Fibroblast of gingiva (primary cell): Measurements from ENCODE around the gene FAR2.
"Not testable (repeated sequence)": the region's sequence is repeated elsewhere in the genome, so short reads cannot be mapped to it uniquely, and the experiment has no call there.

Source experiments
- DNase-seq: peaks from one replicate; pipeline ENCODE4 v3.0.0-alpha.2; 2011; ENCODE audit warnings: low read depth

The FAR2 gene

DNA sequence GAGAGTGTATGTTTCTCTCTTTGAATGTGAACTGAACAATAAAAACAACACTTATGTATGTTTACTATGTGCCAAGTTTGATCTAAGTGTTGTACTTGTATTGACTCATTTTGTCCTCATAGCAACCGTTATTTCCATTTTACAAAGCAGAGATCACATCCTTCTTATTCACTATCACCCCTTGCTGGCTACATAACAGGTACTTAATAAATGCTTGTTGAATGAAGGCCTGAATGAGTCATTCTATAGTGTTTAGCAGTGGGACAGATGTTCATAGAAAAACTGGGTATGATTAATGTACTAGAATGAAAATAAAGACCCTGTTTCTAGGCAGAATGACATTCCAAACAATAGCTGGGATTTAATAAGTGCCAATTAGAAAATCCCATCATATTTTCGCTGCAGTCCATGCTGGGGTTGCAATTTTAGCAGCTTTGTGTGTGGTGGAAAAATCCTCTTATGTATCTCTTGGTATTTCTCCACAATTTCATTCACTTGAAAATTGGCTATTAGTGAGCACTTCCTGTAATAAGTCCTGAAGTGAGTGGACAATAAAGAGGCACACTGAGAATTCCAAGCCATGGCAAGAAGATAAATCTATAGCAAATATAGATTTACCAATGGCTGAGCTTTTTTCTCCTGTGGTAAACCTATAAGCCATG, 86.0 kb downstream of the FAR2 start:
- no peak for DNase-seq

DNA sequence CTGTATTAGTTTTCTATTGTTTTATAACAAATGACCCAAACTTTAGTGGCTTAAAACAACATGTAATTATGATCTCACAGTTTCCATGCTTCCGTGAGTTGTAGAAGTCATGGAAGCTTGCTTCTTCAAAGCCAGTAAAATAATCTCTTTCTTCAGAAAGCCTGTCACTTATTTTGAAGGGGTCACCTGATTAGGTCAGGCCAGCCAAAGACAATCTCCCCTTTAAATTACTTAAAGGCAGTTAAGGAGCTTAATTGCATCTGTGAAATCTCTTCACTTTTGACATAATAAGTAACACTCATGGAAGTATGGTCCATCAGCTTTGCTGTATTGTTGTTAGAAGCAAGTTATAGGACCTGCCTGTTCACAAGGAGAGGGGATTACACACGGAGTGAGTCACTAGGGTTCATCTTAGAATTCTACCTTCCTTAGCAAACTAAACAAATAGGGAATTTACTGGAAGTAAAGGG, 89.8 kb downstream of the FAR2 start:
- no peak for DNase-seq

DNA sequence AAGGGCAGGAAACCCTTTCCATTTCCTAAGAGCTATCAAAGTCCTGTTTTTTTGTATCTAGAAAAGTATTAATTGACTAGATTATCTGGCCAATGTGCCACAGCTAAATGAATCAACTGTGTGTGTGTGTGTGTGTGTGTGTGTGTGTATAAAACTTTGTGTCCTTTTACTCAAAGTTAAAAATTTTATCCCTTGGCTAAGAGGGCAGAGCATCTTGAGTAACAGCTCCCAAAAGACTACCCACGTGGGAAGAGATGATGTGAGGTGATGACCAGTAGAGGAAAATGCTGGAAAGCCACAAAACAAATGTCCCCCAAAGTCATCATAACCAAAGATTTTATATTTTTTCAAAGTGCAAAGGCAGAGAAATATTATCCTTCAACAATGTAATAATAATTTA, 90.3 kb downstream of the FAR2 start:
- DNase-seq, result no peak

DNA sequence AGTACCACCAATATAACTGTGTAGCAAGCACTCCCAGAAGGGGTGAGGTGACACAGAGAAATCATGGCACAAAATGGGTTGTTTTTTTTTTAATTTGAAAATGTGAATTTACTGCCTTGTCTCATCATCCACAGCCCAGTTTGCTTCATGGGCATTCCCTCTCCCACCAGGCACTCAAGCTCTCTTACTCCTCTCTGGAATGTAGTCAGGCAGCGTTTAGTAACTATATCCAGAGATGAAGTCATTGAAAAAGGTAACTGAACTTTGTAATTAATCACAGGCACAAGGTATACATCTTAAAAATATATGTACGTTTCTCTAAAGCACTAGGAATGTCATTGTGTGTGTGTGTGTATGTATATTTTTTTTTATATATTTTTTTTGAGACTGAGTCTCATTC, 91.4 kb downstream of the FAR2 start:
- DNase-seq, result no peak

DNA sequence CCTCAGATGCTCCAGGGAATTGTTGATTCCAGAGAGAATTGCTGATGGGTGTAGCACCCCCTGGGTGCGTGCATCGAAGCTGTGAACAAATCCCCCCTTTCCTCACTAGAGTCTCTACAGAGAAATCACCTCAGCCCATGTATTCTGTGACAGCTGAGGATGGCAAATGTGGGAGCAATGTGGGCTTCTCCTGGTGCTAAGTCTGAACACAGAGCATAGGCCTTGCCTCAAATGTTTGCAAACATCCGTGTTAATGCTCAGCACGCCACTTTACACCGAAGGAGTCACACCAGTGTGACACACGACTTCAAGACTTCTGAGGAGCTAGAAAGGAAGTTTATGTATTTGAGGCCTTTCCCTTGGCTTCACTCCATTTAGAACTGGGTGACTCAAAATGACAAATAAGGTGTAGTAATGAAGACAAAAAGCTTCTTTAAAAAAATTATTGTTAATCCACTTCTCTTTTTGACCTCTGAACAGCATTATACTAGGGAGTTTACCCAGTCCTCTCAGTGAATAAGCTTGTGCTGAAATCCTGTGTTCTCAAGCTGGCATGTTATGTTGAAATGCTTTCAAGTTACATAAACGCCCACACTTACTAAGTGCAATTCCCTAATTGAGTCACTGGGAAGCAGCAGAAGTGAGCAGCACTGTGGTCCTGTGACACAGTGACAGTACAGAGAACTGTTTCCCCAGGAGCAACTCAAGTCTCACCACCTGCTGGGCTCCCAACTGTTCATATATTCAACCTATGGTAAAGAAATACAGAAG, 92.9 kb downstream of the FAR2 start:
- DNase-seq, result peak; percentile 85

DNA sequence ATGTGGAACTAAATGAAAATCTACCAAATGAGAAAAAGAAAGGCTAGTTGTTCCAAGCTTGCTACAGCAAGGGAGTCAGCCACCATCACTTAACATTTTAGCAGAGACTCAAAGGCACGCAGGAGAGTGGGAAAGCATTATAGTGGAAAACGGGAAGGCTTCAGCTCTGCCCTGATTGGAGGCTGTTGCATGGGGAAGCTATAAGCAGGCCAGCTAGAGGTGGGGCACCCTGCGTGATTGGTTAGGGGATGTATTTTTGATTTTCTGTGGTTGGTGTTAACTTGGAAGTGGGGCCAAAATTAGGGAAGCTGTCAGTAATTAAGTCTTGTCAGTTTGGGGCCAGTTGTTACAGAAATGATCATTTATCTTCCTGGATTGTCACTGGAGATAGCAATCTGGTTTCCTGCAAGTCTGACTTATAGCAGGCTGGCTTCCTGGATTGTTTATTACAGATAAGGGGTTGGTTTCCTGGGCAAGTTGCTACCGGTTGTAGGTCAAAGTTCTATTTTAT, 93.9 kb downstream of the FAR2 start:
- DNase-seq, result no peak

DNA sequence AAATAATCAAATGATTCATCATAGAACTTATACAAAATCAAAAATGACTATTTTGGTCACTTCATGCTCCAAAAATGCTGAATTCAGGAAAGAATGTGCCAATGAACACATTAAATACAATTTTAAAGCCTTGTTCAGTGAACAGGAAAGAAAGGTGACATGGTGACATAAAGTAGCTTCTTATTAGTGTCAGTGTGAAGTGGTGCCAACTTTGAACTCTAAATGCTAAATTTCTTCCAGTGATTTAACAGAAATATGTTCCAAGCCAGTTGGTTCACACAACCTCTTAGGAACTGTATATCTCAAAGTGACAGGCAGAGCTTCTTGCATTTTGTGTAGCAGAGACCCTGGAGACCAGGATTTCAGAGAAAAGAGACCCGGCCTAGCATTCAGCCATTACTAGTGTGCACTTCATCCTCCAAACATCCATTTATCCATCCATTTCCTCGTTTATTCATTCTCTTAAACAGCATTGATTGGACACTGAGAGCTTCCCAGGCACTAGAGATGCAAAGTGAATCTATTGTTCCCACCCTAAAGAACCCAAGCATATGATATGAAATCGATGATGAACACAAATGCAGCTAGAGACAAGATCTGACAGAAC, 95.2 kb downstream of the FAR2 start:
- DNase-seq, result no peak

DNA sequence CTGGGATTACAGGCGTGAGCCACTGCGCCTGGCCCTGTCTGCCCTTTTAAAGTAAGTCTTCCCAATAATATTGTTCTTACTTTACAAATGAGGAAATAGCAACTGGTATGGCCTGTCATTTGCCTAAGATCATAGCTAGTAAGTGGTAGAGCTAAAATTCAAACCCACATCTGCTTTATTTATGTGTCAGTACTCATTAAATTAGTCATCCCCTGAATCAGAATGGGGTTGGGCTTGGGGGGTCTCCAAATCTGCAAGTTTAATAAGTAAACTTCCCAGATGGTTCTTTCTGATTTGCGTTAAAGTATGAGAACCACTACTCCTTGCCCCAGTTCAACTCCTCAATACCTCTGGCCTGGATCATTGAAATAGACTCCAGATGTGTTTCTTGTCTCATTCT, 96.2 kb downstream of the FAR2 start:
- peak; percentile 16 for DNase-seq

DNA sequence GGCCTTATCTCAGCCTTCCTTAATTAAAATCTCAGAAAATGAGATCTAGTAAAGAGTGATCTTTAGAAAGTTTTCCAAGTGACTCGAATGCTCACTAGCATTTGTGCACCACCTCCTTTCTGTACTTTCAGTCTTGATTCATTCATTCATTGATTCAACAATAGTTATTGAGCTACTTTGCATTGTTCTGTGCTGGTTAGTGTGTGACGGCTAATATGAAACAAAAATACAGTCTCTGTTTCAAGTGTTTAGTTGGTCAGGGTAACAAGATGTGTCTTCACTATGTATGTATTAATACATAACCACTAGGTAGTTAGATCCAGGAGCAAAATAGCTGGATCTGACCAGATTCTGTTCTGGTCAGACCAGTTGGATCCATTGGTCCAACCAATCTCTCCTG, 100.9 kb downstream of the FAR2 start:
- no peak for DNase-seq

DNA sequence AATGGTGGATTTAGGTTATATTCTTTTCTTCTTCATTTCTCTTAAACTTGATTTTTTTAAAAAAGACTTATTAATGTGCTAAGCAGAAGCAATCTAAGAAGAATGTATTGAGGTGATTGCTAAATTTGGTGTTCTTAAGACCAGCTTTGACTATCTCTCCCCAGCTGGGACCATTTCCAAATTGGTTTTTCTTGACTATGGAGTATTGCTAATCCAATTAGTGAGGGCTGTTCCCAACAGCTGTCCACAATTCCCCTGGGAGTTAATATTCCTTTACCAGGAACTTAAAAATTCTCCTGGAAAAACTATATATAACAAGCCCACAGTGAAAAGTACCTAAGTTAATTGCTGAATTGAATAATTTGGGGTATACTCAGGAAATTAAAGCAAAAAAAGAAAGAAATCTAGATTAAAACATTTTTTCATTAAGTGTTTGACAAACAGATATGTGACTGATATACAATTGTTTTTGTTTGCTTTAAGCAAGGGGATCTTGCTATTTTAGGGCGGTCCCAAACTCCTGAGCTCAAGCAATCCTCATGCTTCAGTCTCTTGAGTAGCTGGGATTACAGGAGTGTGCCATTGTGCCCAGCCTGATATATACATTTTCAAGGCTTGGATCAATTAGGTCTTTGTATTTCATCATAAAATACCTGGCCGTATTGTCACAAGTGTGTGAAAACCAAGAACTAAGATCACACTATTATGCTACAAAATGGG, 105.0 kb downstream of the FAR2 start:
- DNase-seq, result peak; percentile 7

DNA sequence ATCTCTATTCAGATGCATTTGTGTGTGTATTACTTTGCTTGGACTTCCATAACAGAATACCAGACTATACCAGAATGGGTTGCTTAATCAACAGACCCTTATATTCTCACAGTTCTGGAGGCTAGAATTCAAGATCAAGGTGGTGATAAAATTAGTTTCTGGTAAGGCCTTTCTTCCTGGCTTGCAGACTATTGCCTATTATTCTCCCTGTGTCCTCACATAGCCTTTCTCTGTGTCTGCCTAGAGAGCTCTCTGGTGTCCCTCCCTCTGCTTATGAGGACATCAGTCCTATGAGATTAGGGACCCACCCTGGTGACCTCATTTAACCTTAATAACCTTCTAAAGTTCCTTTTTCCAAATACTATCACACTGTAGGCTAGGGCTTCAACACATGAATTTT, 106.0 kb downstream of the FAR2 start:
- no peak for DNase-seq

DNA sequence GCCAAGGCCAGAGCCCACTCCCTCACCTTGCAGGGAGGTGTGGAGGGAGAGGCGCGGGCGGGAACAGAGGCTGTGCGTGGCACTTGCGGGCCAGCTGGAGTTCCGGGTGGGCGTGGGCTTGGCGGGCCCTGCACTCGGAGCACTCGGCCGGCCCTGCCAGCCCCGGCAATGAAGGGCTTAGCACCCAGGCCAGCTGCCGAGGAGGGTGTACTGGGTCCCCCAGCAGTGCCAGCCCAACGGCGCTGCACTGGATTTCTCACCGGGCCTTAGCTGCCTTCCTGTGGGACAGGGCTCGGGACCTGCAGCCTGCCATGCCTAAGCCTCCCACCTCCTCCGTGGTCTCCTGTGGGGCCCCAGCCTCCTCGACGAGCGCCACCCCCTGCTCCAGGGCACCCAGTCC, 107.5 kb downstream of the FAR2 start:
- DNase-seq, result no peak

DNA sequence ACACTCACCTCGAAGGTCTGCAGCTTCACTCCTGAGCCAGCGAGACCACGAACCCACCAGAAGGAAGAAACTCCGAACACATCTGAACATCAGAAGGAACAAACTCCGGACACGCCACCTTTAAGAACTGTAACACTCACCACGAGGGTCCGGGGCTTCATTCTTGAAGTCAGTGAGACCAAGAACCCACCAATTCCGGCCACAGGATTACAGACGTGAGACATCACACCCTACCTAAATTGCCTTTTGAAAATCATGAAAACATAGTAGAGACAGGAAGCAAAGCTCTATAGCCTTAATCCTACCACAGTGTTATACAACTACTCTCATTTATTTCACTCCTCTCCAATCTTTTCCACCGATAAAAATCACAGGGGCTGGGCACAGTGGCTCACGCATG, 108.6 kb downstream of the FAR2 start:
- DNase-seq, result not testable (repeated sequence)

DNA sequence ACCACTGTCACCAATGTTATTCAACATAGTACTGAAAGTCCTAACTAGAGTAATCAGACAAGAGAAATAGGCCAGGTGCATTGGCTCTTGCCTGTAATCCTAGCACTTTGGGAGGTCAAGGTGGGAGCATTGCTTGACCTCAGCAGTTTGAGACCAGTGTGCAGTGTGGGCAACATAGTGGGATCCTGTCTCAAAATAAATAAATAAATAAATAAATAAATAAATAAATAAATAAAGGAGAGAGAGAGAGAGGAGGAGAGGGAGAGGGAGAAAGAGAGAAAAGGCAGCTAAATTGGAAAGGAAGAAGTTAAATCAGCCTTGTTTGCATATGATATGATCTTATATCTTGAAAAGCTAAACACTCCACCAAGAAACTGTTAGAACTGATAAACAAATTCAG, 115.3 kb downstream of the FAR2 start:
- DNase-seq, result no peak

DNA sequence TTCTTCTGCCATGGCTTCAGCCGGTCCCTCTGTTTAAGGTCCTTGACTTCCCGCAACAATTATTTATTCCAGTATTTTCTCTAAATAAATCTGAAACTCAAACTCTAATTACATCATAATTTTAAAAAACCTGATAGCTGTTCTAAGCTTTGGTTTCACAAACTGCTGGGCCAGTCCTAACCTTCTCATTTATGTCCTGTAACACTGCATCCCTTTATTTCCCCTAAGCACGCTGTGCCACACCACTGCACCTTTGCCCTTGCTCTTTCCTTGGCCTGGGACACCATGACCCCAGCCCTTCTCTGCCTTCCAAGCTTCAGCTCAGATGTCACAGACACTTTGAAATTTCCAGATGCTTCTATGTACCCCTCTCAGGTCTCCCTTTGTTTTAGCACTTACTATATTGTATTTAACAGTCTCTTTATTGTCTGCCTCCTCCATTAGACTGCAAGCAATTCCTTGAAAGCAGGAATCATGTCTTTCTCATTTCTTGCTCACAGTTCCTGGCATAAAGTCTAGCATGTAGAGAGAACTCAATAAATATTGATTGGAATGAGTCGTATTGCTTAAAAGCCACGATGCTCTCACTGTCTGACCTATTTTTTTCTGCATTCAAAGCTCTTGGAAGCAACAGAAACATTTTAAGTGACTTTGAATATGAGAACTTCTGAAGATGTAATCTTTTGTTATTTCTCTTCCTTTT, 120.8 kb downstream of the FAR2 start:
- no peak for DNase-seq

DNA sequence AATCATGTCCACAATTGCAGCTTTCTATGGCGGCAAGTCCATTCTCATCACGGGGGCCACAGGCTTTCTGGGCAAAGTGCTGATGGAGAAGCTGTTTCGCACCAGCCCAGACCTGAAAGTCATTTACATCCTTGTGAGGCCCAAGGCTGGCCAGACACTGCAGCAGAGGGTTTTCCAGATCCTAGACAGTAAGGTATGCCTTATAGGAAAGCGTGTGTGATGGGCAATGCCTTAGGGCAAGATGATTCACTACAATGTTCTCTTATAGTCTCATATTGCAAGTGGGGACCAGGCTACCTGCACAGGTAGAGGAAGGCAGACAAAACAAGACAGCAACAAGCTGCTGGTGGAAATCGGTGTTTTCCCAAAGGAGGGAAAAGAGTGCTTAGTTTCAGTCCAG, 121.4 kb downstream of the FAR2 start:
- no peak for DNase-seq

DNA sequence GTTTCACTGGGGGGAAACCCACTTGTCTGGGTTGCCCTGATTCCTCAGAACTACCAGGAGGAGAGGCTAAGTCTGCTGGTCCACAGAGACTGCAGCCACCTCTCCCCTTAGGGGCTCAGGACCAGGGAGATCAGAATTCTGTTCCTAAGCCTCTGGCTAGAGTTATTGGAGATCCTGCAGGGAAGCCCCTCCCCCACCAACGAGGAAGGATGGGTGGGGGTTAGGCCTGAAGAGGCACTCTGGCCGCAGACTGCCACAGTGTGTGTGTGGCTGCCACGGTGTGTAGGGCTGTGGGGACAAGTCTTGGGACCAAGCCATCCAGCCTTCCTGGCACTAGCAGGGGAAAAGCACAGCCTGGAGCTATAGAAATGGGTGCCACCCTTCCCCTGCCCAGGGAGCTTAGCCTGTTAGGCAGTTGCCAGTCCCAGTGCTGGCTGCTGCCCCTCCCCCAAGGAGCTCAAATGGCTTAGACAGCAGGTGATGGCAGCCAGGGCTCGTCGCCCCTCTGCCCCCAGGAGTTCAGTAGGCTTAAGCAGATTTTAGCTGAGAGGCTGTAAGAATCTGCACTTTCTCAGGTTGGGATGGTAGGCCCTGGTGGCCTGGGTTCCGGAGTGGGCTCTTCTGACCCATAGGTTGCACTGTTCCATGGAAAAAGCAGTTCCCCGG, 124.2 kb downstream of the FAR2 start:
- no peak for DNase-seq

DNA sequence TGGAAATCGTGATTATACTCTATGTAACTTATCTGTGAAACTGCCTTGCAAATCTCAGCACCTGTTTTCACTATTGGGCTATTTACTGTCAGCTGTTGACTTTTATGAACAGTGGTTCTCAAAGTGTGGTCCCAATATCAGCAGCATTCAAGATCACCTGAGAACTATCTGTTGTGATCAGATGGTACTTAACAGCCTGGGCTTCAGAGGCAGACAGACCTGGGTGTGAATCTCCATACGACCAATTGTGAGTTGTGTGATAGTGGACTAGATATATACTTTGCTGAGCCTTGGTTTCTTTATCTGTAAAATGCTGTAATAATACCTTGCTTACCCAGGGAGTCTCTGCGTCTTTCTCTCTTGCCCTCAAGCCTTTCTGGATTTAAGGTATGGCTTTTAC, 126.8 kb downstream of the FAR2 start:
- DNase-seq, result no peak

DNA sequence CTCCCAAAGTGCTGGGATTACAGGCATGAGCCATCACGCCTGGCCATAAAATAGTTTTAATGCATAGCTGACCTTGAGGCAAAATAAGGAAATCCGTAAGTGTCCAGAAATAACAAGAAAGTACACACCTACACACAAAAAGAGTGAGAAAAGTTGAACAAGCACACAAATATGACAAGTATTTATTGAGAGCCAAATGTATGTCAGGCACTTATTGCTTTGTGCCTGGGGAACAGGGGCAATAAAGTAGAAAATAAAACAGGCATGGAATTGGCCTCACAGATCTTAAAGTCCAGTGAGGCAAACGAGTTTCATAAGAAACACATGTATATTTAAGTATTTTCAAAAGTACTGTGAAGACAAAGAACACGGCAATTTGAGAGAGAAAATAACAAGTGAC, 128.2 kb downstream of the FAR2 start:
- no peak for DNase-seq

DNA sequence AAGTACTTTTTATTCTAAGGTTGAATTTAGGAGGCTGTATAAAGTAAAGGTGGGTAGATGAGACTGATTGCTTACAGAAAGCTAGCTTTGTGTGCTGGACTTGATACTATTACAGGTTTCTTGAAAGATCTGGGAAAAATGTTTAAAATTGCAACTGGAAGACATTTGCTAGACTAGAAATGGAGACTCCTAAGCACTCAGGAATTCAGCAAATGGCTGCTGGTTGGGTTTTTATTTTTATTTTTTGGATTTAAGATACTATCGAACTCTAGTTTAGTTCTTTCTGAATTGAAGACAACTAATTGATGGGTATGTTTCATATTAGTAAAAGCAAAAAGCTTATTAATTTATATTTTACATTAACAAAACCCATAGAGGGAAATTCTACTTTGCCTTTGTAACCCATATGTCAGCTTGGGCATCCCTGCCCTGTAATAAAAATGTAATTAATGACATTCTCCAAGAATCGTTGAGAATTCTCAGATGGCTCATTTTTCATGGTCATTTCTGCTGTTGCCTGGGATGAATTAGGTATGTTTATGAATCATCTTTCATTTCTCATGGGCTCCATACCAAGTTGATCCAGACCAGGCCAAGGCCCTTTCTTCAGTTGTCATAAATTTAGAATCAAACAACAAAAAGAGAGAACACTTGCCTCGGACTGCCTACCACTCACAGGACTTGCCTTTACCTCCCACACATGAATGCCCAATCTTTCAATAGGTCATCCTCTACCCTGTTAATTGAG, 129.8 kb downstream of the FAR2 start:
- DNase-seq, result peak; percentile 63
